PC-9 (cell line): ENCODE measurements around the gene RAB36. TPM values are rescaled to one million over a fixed set of nuclear protein-coding genes. Genes with fewer than 3 reads are reported as not detected.

Experiments used
- BruUV-seq: library from RNA; stranded (reverse); fragments of 400-500 nt; replicated peaks from 2 replicates; lab custom pipeline; 2021; lab: Mats Ljungman, UMichigan
- CTCF ChIA-PET: fragments of 300-600 bp; sonication (Branson Sonifier 250); formaldehyde crosslinking; loops from one replicate; lab custom pipeline; 2022; ENCODE audit warnings: antibody characterized with exemption; lab: Charles Lee
- POLR2A ChIA-PET: fragments of 300-600 bp; sonication (Branson Sonifier 250); formaldehyde crosslinking; loops from one replicate; lab custom pipeline; 2022; ENCODE audit warnings: antibody characterized with exemption; ENCODE audit not compliant: unreplicated experiment; lab: Charles Lee
- DNase-seq, 2 experiments: peaks; one replicate each; pipeline versions ENCODE4 v3.0.0 to v3.0.0-alpha.2; 2015 to 2022; ENCODE audit warnings: mixed read lengths in 1 of 2
- H2AFZ ChIP-seq: fragments of 200-600 bp; sonication (generic); 2 replicates; pipeline ENCODE4 v1.8.1; 2017; ENCODE audit warnings: antibody characterized with exemption
- H3F3A ChIP-seq: fragments of 200-600 bp; sonication (generic); 2 replicates; pipeline ENCODE4 v1.8.1; 2017; ENCODE audit warnings: antibody characterized with exemption, mild to moderate bottlenecking, low read depth; ENCODE audit not compliant: insufficient read depth
- H3K27ac ChIP-seq: fragments of 200-600 bp; sonication (generic); 2 replicates; pipeline ENCODE4 v1.6.1; 2016; ENCODE audit warnings: mixed run types
- H3K27me3 ChIP-seq: fragments of 200-600 bp; sonication (generic); 2 replicates; pipeline ENCODE4 v1.6.1; 2016; ENCODE audit warnings: low read depth, mixed run types; ENCODE audit not compliant: insufficient read depth
- H3K36me3 ChIP-seq: fragments of 200-600 bp; sonication (generic); 2 replicates; pipeline ENCODE4 v1.6.1; 2016; ENCODE audit warnings: low read depth, mixed run types
- H3K4me1 ChIP-seq: fragments of 200-600 bp; sonication (generic); replicated peaks from 2 replicates; pipeline ENCODE4 v1.6.1; 2016; ENCODE audit warnings: mixed run types; ENCODE audit not compliant: insufficient read depth
- H3K4me2 ChIP-seq: fragments of 200-600 bp; sonication (generic); 2 replicates; pipeline ENCODE4 v1.6.1; 2017; ENCODE audit warnings: mixed run types
- H3K4me3 ChIP-seq: fragments of 200-600 bp; sonication (generic); 2 replicates; pipeline ENCODE4 v1.6.1; 2016; ENCODE audit warnings: mixed run types
- H3K79me2 ChIP-seq: fragments of 200-600 bp; sonication (generic); 2 replicates; pipeline ENCODE4 v1.6.1; 2017; ENCODE audit warnings: low read depth, mixed run types
- H3K9me2 ChIP-seq: fragments of 200-600 bp; sonication (generic); 2 replicates; pipeline ENCODE4 v1.8.1; 2017; ENCODE audit warnings: mild to moderate bottlenecking; ENCODE audit not compliant: insufficient read depth
- H3K9me3 ChIP-seq: fragments of 200-600 bp; sonication (generic); 2 replicates; pipeline ENCODE4 v1.8.1; 2016; ENCODE audit warnings: low read depth; ENCODE audit not compliant: insufficient read depth
- H4K20me1 ChIP-seq: fragments of 200-600 bp; sonication (generic); 2 replicates; pipeline ENCODE4 v1.8.1; 2017; ENCODE audit not compliant: insufficient read depth
- EZH2 ChIP-seq: fragments of 200-600 bp; sonication (generic); IDR thresholded peaks from 2 replicates; pipeline ENCODE4 v1.8.0; 2017; ENCODE audit warnings: antibody characterized with exemption, low read depth
- intact Hi-C: fragments of 100-400 bp; cut with micrococcal nuclease; formaldehyde crosslinking; loops from one replicate; pipeline ENCODE4 v1.10.0; 2022; ENCODE audit not compliant: unreplicated experiment
- total RNA-seq: library from RNA; stranded (reverse); gene quantifications from 2 replicates; pipeline ENCODE4 v1.2.3, GENCODE V29; 2021
- TF ChIP-seq, protein P1 (sequence below): fragments of 200-600 bp; sonication (generic); conservative IDR thresholded peaks from 2 replicates; pipeline ENCODE4 v1.6.1; 2017; ENCODE audit warnings: mixed run types, antibody characterized with exemption, mild to moderate bottlenecking, moderate library complexity

RAB36 gene
- total RNA-seq, 1 experiment from 2014 or later: 6.8 TPM

GRCh38 chr22:23147617-23148387, 2.5 kb downstream of the RAB36 start:
- ChIA-PET CTCF (no interaction called here), POLR2A (no interaction called here)
- no peaks in the 10 kb centered on the region for H3K27me3 ChIP-seq
- H3K4me1 ChIP-seq: peaks cover 27% of the 10 kb centered on the region
- H2AFZ ChIP-seq: no peak overlapping the region
- BruUV-seq: no TSS peak
- peak; percentile 22 to 72 for DNase-seq
- no peak overlapping the region for H3K4me2 ChIP-seq
- H3K4me3 ChIP-seq: no peak overlapping the region
- TF ChIP-seq, protein P1, sequence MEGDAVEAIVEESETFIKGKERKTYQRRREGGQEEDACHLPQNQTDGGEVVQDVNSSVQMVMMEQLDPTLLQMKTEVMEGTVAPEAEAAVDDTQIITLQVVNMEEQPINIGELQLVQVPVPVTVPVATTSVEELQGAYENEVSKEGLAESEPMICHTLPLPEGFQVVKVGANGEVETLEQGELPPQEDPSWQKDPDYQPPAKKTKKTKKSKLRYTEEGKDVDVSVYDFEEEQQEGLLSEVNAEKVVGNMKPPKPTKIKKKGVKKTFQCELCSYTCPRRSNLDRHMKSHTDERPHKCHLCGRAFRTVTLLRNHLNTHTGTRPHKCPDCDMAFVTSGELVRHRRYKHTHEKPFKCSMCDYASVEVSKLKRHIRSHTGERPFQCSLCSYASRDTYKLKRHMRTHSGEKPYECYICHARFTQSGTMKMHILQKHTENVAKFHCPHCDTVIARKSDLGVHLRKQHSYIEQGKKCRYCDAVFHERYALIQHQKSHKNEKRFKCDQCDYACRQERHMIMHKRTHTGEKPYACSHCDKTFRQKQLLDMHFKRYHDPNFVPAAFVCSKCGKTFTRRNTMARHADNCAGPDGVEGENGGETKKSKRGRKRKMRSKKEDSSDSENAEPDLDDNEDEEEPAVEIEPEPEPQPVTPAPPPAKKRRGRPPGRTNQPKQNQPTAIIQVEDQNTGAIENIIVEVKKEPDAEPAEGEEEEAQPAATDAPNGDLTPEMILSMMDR: no peak
- TF ChIP-seq EZH2: no peak
- H3K27ac ChIP-seq: no peak overlapping the region
- H4K20me1 ChIP-seq: no peaks in the 10 kb centered on the region
- peaks cover 17% of the 10 kb centered on the region; the same call in 1 of the 2 replicates for H3F3A ChIP-seq
- H3K9me3 ChIP-seq: no peaks in the 10 kb centered on the region
- intact Hi-C loops: no loop called here
- no peaks in the 10 kb centered on the region for H3K36me3 ChIP-seq
- H3K79me2 ChIP-seq: no peaks in the 10 kb centered on the region
- no peaks in the 10 kb centered on the region for H3K9me2 ChIP-seq

GRCh38 chr22:23149743-23150238, 4.5 kb downstream of the RAB36 start:
- no peaks in the 10 kb centered on the region for H3K79me2 ChIP-seq
- intact Hi-C loops: no loop called here
- peaks cover 23% of the 10 kb centered on the region for H3K4me1 ChIP-seq
- no peak for DNase-seq
- H3K4me3 ChIP-seq: no peak overlapping the region
- no peak overlapping the region for H3K4me2 ChIP-seq
- peaks cover 14% of the 10 kb centered on the region; the same call in 1 of the 2 replicates for H3F3A ChIP-seq
- H3K9me3 ChIP-seq: no peaks in the 10 kb centered on the region
- no peaks in the 10 kb centered on the region for H3K9me2 ChIP-seq
- no peaks in the 10 kb centered on the region for H3K36me3 ChIP-seq
- no peak overlapping the region for H2AFZ ChIP-seq
- no peaks in the 10 kb centered on the region for H4K20me1 ChIP-seq
- BruUV-seq: no TSS peak
- ChIA-PET POLR2A (no interaction called here), CTCF (no interaction called here)
- no peak overlapping the region for H3K27ac ChIP-seq
- H3K27me3 ChIP-seq: no peaks in the 10 kb centered on the region
- TF ChIP-seq EZH2: no peak
- TF ChIP-seq, protein P1: no peak

GRCh38 chr22:23150762-23151161, 5.5 kb downstream of the RAB36 start:
- ChIA-PET CTCF (interaction anchor here (0.5 kb wide), 1 partner anchor 255 kb away, joined by 4 read pairs; no protein-coding TSS in a partner anchor), POLR2A (no interaction called here)
- Histone ChIP-seq H3F3A (peaks cover 13% of the 10 kb centered on the region; the same call in 1 of the 2 replicates), H3K4me3 (no peak overlapping the region), H3K27ac (no peak overlapping the region), H3K9me3 (no peaks in the 10 kb centered on the region), H3K27me3 (no peaks in the 10 kb centered on the region), H3K79me2 (no peaks in the 10 kb centered on the region), H3K9me2 (no peaks in the 10 kb centered on the region), H2AFZ (no peak overlapping the region), H3K4me1 (peaks cover 22% of the 10 kb centered on the region), H4K20me1 (no peaks in the 10 kb centered on the region), H3K36me3 (no peaks in the 10 kb centered on the region), H3K4me2 (no peak overlapping the region)
- intact Hi-C loops: no loop called here
- BruUV-seq: no TSS peak
- no peak for TF ChIP-seq EZH2
- TF ChIP-seq, protein P1: no peak
- DNase-seq: no peak
